ENCODE results near the gene VENTX.

- TF ChIP-seq EZH2 (IDR thresholded peaks at IDR 0.05) (no peak), CTCF (IDR thresholded peaks at IDR 0.05) (no peak), EZH2phosphoT487 (IDR thresholded peaks at IDR 0.05) (no peak)
Observed at GRCh38 chr10:133258818-133259601, 21.4 kb downstream of the VENTX start.

Measured in neural progenitor cell (in vitro differentiated cells).